Hippocampal formation (tissue), 2 donors: Measurements from ENCODE around the gene COL7A1.

Experiments used
- DNase-seq, 2 donors: peaks; one replicate each; lab custom pipeline; 2025; lab: John Stamatoyannopoulos, UW

COL7A1 gene

GRCh38 chr3:48595075-48595525, at the start of gene COL7A1:
Gene COL7A1 (minus strand): TSS chr3:48595329. CDS start chr3:48595159, 170 bp downstream.
- DNase-seq: no peak

GRCh38 chr3:48642605-48643004, 47.5 kb upstream of the COL7A1 start:
- DNase-seq: no peak

GRCh38 chr3:48641396-48641795, 46.3 kb upstream of the COL7A1 start:
- no peak for DNase-seq

- no peak for DNase-seq
Observed at GRCh38 chr3:48639944-48640606, 44.9 kb upstream of the COL7A1 start.

DNA sequence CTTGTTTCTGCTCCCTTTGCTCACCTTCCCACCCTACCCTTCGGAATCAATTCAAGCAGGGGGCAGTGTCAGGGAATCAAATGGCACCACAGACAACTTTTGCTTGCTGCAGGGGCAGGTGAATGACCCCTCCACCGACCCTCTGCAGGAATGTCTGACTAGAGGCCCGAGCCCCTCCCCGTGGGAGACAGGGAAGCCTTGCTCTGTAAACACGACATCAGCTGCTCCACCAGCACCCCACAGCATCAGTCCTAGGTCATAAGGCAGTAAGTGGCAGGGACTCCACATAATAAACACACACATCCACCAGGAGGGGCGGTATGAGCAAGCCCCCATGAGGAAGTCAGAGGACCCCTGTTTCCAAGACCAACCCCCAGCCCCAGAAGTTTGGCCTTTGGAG, 42.2 kb upstream of the COL7A1 start:
- DNase-seq: no peak

DNA sequence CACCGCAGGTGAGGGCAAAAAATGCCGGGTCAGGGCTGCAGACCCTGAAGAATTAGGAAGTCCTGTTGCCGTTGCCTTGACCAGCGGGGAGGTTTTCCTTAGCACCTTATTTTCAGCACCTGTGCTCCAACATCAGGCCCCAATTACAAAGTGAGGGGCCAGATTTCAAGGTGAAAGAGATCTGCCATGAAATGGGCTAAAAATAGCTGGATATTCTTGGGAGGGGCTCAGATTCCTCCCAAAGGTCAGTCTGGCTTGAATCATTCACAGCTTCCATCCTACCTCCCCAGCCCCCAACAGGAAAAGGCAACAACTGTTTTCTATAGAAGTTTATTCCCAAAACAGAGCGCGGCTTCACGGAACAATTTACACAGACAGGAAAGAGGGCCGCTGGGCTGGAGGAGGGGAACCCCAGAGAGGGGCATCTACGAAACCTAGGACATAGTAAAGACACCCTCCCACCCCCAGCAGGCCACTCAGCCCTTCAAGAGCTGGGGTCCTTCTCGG, 41.1 kb upstream of the COL7A1 start:
- no peak for DNase-seq

- DNase-seq: peak; percentile 95 to 97
Observed at GRCh38 chr3:48635222-48636021, 40.3 kb upstream of the COL7A1 start, which contains the start of gene SLC26A6. Gene SLC26A6 (minus strand): TSS chr3:48635461. CDS start chr3:48635393, 68 bp downstream.

- DNase-seq: no peak
Observed at GRCh38 chr3:48634661-48635221, 39.6 kb upstream of the COL7A1 start.

DNA sequence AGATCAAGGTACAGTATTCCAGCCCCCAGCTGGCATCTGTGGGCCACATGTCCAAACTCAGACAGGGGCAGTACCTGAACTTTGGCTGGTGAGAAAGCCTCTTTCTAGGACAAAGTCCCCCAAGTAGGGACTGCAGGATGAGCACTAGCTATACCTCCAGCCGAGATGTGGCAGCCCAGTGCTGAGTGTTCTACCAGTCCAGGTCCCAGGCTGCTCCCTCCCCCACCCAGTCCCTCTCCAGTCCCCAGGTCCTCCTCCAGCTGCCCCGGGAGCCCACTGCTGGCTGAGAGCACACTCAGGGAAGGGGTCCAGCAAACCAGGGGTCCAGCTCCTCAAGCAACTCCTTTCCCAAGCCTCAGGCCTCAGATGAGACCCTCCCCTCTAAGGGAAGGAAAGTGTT, 38.6 kb upstream of the COL7A1 start:
- DNase-seq: no peak

GRCh38 chr3:48633256-48633655, 38.1 kb upstream of the COL7A1 start:
- DNase-seq: no peak

GRCh38 chr3:48631516-48632448, 36.7 kb upstream of the COL7A1 start:
- no peak for DNase-seq

GRCh38 chr3:48630833-48631232, 35.7 kb upstream of the COL7A1 start:
- DNase-seq: no peak

DNA sequence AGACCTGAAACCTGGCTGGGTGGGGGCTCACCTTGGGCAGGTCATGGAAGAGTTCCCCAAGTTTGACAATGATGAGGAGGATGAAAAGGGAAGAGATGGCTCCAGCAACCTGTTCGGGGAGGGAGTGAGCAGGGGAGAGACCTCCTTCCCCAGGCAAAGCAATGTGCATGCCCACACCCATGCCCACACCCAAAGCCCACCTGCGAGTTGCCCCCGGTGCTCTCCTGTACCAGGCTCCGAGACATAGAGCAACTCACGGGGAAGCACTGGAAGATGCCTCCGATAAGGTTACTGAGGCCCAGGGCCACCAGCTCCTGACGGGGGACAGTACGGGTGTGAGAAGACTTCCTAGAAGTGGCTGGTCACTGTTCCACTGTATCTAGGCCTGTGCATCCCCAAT, 35.3 kb upstream of the COL7A1 start:
- DNase-seq: no peak

- no peak for DNase-seq
Observed at GRCh38 chr3:48629894-48630293, 34.8 kb upstream of the COL7A1 start.

DNA sequence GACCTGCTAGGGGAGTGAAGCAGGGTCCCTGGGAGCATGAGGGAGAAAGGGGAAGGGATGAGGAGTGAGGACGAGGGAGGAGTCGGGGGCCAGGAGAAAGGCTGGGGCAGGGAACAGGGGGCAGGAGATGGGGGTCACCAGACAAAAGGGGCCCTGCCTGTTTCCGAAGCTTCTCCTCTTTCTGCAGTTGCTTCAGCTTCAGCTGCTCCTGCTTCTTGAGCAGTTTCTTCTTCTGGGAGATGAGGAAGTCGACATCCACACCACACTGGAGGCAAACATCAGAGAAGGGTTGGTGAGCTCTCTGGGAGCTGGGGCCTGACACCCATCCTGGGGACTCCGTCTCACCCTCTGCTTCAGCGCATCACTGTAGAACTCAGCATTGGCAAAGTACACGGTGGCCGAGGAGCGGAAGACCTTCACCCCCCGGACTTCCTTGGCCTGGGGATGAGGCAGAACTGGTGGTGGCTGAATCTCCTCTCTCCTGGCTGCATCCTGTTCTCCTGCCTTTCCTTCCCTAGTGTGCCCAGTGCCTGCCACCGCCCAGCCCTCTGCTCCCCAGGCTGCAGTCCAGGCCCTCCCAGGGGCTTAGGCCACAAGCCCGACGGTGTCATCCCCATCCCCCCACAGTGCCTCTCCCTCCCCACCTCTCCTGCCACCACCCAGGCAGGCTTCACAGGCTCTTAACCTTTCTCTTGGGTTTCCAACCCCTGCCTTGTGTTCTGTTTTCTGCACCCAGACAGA, 33.3 kb upstream of the COL7A1 start:
- DNase-seq: no peak

GRCh38 chr3:48625600-48625999, 30.5 kb upstream of the COL7A1 start:
- no peak for DNase-seq

- no peak for DNase-seq
Observed at GRCh38 chr3:48624767-48625166, 29.6 kb upstream of the COL7A1 start.

GRCh38 chr3:48623851-48624547, 28.9 kb upstream of the COL7A1 start:
- no peak for DNase-seq

DNA sequence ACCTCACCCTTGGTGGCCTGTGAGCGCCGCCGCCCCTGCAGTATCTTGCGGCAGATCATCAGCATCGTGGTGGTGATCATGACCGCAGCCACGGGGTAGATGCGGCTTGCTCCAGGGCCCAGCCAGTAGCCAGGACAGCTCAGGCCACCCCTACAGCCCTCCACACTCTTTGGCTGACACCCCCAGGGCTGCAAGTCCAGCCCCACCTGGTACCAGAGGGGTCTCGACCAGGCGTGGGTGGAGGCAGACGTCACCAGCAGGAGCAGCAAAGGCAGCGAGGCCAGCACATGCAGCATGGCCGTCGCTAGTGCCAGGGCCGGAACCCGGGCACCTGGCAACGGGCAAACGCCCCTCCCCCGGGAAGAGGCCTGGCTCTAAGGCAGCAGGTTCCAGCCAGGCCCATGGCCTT, 26.3 kb upstream of the COL7A1 start, which contains the start of gene TMEM89:
TSS of gene TMEM89 (minus strand) at position 309 of the 409 bp plus-strand sequence. CDS start at position 296, 13 bp downstream.
- no peak for DNase-seq
